ENCODE results near the gene BPGM. TPM values are rescaled to one million over a fixed set of nuclear protein-coding genes. Genes with fewer than 3 reads are reported as not detected.

The BPGM gene
- total and polyA plus RNA-seq, 2 donors (not counting 1 experiment from before 2014, with no cell fraction given): 7.0 to 9.7 TPM

GRCh38 chr7:134693256-134693655, 46.6 kb downstream of the BPGM start:
- Histone ChIP-seq H3K9me3 (ENCODE audit: control extremely low read depth in 1 of 3, control insufficient read depth in 2 of 3, insufficient read depth in 1 of 3, low read length in 2 of 3) (no peaks in the 10 kb centered on the region), H3K36me3 (replicated peaks in 1 of 2; ENCODE audit: control extremely low read depth in 1 of 2, control insufficient read depth in 1 of 2, extremely low read depth in 1 of 2, insufficient read depth in 2 of 2, low read length in 1 of 2) (no peaks in the 10 kb centered on the region), H3K79me2 (ENCODE audit: control insufficient read depth, insufficient read depth, low read length) (no peaks in the 10 kb centered on the region), H3K27me3 (replicated peaks in 1 of 4; ENCODE audit: control extremely low read depth in 1 of 4, control insufficient read depth in 3 of 4, insufficient read depth in 4 of 4, low read length in 3 of 4) (peaks cover 0 to 7% (median 0%) of the 10 kb centered on the region in 4 experiments), H3K4me1 (ENCODE audit: control insufficient read depth in 2 of 2, insufficient read depth in 2 of 2, low read length in 2 of 2) (no peaks in the 10 kb centered on the region), H3K9ac (ENCODE audit: low read length) (no peak overlapping the region), H2AFZ (ENCODE audit: insufficient read depth, low read depth, low read length, poor library complexity, severe bottlenecking) (no peak overlapping the region), H4K20me1 (ENCODE audit: control insufficient read depth, insufficient read depth, low read length, poor library complexity, severe bottlenecking) (no peaks in the 10 kb centered on the region), H3K4me3 (ENCODE audit: control extremely low read depth in 1 of 5, extremely low read depth in 1 of 5, insufficient read depth in 1 of 5, low read depth in 2 of 5, low read length in 4 of 5) (no peak overlapping the region), H3K4me2 (replicated peaks; ENCODE audit: low read depth, low read length, poor library complexity, severe bottlenecking) (no peak overlapping the region), H3K27ac (ENCODE audit: low read length in 2 of 2) (no peak overlapping the region)
- intact Hi-C loops (cut with micrococcal nuclease): no loop called here
- no peaks in the 10 kb centered on the region for H3K9me3 Mint-ChIP-seq (ENCODE audit: insufficient read depth)
- DNase-seq (no peak), ATAC-seq (ENCODE audit: low read depth) (no peak)
- no peak for TF ChIP-seq EZH2 (IDR thresholded peaks at IDR 0.05; ENCODE audit: borderline replicate concordance, insufficient read depth, low read depth, low read length, poor library complexity, severe bottlenecking)
- no peak for TF ChIP-seq CTCF (IDR thresholded peaks at IDR 0.05)
- H3K4me1 Mint-ChIP-seq: no peaks in the 10 kb centered on the region
- POLR2A ChIA-PET: no interaction called here
- no peak overlapping the region for H3K27ac Mint-ChIP-seq
- CTCF ChIA-PET: interaction anchor here (0.7 kb wide), 1 partner anchor 60 kb away, joined by 3 read pairs; no protein-coding TSS in a partner anchor
- 91% methylated on average over 4 of the region's 4 CpGs for WGBS (ENCODE audit: insufficient coverage)
- peaks cover 34% of the 10 kb centered on the region for H3K27me3 Mint-ChIP-seq
- no peak overlapping the region for H3K4me3 Mint-ChIP-seq

- no peak for DNase-seq
- no peak for ATAC-seq (ENCODE audit: low read depth)
- no peaks in the 10 kb centered on the region for H4K20me1 ChIP-seq (ENCODE audit: control insufficient read depth, insufficient read depth, low read length, poor library complexity, severe bottlenecking)
- no peaks in the 10 kb centered on the region for H3K79me2 ChIP-seq (ENCODE audit: control insufficient read depth, insufficient read depth, low read length)
- H3K36me3 ChIP-seq (replicated peaks in 1 of 2; ENCODE audit: control extremely low read depth in 1 of 2, control insufficient read depth in 1 of 2, extremely low read depth in 1 of 2, insufficient read depth in 2 of 2, low read length in 1 of 2): no peaks in the 10 kb centered on the region
- TF ChIP-seq EZH2 (IDR thresholded peaks at IDR 0.05; ENCODE audit: borderline replicate concordance, insufficient read depth, low read depth, low read length, poor library complexity, severe bottlenecking) (no peak), CTCF (IDR thresholded peaks at IDR 0.05) (peak; percentile 21)
- H3K4me3 ChIP-seq (ENCODE audit: control extremely low read depth in 1 of 5, extremely low read depth in 1 of 5, insufficient read depth in 1 of 5, low read depth in 2 of 5, low read length in 4 of 5): no peak overlapping the region
- Mint-ChIP-seq H3K27ac (no peak overlapping the region), H3K4me1 (no peaks in the 10 kb centered on the region), H3K4me3 (no peak overlapping the region), H3K27me3 (peaks cover 33% of the 10 kb centered on the region), H3K9me3 (ENCODE audit: insufficient read depth) (no peaks in the 10 kb centered on the region)
- peaks cover 0 to 7% (median 0%) of the 10 kb centered on the region in 4 experiments for H3K27me3 ChIP-seq (replicated peaks in 1 of 4; ENCODE audit: control extremely low read depth in 1 of 4, control insufficient read depth in 3 of 4, insufficient read depth in 4 of 4, low read length in 3 of 4)
- H3K9ac ChIP-seq (ENCODE audit: low read length): no peak overlapping the region
- CTCF ChIA-PET: no interaction called here
- H3K27ac ChIP-seq (ENCODE audit: low read length in 2 of 2): no peak overlapping the region
- H3K9me3 ChIP-seq (ENCODE audit: control extremely low read depth in 1 of 3, control insufficient read depth in 2 of 3, insufficient read depth in 1 of 3, low read length in 2 of 3): no peaks in the 10 kb centered on the region
- POLR2A ChIA-PET: no interaction called here
- no peak overlapping the region for H3K4me2 ChIP-seq (replicated peaks; ENCODE audit: low read depth, low read length, poor library complexity, severe bottlenecking)
- WGBS (ENCODE audit: insufficient coverage): 84% methylated on average over 5 of the region's 7 CpGs
- intact Hi-C loops (cut with micrococcal nuclease): no loop called here
- no peak overlapping the region for H2AFZ ChIP-seq (ENCODE audit: insufficient read depth, low read depth, low read length, poor library complexity, severe bottlenecking)
- H3K4me1 ChIP-seq (ENCODE audit: control insufficient read depth in 2 of 2, insufficient read depth in 2 of 2, low read length in 2 of 2): no peaks in the 10 kb centered on the region
Measured at GRCh38 chr7:134694299-134694698, 47.6 kb downstream of the BPGM start.
